Stimulated activated CD4-positive, alpha-beta T cell treated with anti-CD3 and anti-CD28 coated beads, Interleukin-1b, Interleukin-23, amount 100 ng/mL, for 4 hours (primary cell): Measurements from ENCODE around the gene PWWP2B.

Experiments
- DNase-seq, 2 donors: peaks; one replicate each; pipeline ENCODE4 v3.0.0-alpha.2; 2020; ENCODE audit warnings: low read depth in 2 of 2

Gene PWWP2B

DNA sequence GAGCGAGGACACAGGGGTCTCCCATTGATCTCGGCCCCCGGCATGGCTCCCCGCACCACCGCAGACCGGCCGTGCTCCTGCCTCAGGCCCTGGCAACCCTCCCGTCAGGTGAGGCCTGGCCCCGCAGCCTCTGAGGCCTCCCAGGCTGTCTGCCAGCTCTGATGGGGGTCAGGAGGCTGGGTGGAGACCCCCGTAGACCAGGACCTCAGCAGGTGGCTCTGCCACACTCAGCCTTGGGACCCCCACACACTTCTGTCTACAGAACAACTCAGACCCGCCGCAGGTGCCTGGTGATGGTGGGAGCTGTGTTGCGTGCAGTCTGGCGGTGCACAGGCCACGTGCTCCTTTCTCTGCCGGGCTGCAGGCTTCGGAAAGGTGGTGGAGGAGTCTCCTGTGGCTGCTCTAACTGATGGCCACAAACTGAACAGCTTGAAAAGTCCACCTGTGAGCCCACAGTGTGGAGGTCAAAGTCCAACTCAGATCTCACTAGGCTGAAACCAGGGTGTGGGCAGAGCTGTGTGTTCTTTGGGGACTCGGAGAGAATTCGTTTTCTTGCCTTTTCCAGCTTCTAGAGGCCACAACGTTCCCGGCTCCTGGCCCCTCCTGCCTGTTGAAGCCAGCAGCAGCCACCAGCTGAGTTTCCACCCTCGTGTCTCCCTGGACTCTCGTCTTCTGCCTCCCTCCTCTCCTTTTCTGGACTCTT lies 62.5 kb downstream of the PWWP2B start:
- no peak for DNase-seq

DNA sequence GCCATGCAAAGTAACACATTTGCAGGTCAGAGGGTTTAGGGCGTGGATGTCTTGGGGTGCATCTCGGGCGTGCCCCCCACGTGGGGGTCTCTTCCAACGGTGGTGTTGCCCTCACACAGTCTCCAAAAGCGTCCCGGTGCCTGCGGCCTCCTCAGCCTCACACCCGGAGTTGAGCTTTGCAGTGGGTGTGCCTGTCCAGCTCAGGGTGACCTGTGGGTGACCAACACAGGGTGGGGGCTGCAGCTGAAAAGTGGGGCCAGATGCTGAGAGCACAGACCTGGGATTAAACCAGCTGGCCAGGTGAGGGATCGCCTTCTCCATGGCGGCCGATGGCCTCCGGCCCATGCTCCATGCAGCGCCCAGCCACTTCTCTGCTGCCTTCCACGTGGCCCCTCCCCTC lies 63.1 kb downstream of the PWWP2B start:
- no peak for DNase-seq

DNA sequence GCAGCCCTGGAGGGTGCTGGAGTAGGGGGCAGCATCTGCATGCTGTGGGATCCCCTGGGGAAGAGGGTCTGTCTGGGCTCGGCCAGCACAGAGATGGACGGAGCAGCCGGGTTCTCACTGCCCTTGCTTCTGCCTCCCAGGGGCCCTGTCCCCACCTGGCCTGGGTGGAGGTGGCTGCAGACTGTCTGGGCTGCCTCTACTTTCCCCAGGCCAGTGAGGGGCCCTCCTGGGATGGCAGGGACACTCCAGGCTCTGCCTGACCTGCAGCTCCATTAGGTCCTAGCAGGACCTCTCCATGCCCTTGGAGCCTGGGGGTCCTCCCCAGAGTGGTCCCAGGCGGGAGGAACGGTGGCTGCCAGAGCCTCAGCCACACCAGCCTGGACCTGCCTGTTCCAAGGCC lies 63.7 kb downstream of the PWWP2B start:
- DNase-seq, result no peak

DNA sequence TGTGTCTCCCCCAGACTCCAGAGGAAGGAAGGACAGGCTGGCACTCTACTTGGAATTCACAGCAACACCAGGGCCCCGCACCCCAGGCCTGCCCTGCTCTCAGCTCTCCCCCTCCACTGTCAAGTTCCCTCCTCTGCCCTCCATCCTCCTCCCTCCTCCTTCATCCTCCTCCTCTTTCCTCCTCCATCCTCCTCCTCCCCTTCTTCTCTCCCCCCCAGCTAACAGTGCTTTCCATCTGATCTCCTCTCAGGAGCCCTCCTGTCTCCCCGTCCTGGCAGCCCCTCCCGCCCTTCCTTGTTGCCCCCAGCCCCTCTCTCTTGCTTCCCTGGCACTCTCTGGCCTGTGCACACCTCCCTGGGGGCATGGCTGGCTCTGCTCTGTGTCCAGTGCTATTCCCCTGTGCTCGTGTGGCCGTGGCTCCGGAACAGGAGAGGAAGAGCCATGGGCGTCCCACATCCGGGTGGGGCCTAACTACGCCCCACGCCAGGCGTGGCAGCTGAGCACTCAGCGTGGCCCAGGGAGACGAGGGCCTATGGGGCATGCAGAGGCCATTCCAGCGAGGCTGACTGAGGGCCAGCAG lies 64.2 kb downstream of the PWWP2B start:
- no peak for DNase-seq

DNA sequence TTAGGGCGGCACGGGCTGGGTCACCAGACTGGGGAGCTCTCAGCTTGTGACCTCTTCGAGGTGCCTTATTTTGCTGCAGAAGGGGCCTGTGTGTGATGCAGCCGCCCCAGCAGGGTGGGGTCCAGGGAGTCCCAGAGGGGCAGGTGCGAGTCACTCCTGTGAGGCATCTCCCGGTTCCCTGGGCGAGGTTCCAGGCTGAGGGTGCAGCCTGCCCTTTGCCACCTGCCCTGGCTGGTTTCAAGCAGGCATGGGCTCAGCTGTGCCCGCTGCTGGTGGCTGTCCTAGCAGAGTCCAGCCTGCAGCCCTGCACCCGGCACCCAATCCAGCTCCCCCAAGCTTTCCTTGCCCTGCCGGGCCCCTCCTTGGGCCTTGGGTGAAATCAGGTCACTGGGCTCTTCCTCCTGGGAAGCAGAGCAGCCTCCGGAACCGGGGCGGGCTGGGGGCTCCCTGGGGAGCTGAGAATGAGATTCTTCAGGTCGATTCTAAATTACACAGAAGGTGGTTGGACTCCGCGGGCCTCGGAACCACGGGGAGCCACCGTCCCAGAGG lies 64.8 kb downstream of the PWWP2B start:
- DNase-seq, result no peak

DNA sequence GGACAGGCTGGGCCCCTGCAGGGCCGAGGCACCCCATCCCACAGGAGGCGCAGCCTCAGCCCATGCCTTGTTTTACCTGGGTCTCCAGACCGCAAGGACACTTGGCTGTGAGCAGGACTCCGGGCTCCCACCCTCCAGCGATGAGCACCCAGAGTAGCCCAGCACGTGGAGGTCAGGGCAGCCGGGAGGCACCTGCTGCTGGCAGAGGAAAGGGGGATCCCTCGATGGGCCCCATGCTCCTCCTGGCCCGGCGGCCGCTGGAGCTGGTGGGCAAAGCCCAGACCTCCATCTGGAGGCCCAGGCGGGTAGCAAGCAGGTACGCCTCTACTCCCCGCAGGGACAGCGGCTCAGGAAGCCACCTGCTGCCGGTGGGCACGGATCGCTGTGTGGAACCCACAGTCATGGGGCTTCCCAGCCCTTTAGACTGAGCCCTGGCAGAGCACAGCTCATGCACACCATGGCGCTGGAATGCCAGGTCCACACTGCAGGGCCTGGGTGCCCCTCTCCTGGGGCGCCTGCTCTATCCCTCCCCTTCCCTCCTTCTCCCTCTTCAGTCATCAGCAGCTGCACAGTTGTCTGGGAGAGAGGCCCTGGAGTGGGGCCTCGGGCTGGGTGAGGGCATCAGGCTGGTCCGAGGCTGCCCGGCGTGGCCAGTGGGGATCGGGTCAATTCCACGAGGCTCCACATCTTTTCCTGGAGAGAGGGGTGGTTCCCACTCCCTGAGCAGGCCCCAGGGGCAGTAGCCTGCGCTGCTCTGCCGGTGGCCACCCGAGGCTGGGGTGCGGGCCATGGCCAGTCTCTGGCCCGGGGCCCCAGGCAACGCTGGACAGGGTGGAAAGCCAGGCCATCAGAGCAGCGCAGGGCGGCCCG lies 65.7 kb downstream of the PWWP2B start:
- no peak for DNase-seq

DNA sequence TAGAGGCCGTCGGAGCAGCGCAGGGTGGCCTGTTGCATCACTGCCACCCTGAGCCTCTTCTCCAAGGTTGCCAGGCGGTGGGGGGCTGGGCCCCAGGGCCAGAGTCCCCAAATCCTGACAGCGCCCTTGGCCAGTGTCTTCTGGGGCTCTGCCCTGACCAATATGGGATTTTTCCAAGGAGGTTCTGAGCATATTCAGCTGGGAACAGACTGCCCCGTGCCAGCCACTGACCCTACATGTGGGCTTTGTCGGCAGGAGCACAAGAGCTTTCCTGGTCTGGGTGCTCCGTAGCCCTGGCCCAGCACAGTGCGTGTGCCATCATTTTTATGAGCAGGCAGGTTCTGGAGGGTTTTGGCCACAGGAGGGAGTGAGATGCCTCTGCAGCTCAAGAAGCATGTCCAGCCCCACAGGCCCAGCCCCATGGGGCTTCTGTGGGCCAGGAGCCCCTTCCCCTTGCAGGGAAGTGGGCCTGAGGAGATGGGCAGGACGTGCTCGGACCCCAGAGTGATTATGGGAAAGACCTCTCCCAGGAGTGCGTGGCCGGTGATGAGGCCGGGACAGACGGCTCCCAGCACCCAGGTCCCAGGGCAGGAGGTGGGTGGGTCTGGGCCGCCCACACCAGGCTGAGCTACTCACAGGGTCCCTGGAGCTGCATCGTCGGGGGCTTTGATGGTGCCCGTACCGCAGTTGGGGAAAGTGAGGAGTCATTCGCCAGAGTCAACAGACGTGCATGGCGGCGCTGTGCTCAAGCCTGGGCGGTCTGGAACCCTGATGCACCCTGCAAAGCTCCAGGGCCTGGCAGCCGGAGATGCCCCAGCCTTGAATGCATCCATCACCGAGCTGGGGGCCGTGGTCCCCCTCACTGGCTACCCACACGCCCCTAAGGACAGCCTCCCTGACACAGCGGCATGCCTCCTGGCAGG lies 66.6 kb downstream of the PWWP2B start:
- DNase-seq, result no peak

DNA sequence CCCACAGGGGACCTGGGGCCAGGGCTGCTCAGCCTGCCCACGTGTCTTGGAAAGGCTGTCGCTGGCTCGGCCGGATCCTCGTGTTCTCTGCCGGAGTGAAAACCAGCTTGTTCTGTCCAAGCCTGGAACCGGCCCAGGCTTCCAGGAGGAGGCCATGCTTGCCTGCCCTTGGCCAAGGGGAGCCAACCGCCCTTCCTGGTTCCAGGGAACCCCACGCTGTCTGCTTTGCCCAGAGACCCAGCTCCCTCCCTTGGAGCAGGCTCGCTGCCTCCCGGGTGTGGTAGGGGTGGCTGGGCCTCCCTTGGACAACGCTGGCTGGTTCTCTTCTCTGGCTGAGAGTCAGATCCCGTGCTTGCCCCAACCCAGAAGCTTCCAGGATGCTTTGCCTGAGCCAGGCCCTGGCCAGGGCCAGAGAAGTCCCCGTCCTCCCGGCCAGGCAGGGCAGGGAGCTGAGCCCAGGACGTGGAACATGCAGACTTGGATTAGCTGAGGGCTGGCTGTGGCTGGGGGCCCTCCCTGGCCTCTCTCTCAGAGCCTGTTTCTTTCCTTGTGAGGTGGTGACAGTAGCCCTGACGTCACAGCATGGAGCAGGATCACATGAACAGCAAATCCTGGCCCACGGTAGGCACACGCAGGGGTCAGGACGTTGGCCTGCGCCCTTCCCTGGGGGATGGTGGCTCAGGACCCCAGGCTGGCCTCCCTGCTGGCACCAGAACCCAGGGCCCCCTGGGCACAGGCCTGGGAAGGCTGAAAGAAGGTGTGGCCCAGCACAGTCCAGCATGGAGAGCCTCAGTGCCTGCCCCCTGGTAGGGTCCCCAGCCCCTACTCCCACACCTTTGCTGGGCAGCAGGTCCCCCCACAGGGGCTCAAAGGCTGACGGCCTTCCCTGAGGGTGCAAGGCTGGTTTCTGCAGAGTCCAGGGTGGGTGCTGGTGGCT lies 67.5 kb downstream of the PWWP2B start:
- DNase-seq, result no peak

DNA sequence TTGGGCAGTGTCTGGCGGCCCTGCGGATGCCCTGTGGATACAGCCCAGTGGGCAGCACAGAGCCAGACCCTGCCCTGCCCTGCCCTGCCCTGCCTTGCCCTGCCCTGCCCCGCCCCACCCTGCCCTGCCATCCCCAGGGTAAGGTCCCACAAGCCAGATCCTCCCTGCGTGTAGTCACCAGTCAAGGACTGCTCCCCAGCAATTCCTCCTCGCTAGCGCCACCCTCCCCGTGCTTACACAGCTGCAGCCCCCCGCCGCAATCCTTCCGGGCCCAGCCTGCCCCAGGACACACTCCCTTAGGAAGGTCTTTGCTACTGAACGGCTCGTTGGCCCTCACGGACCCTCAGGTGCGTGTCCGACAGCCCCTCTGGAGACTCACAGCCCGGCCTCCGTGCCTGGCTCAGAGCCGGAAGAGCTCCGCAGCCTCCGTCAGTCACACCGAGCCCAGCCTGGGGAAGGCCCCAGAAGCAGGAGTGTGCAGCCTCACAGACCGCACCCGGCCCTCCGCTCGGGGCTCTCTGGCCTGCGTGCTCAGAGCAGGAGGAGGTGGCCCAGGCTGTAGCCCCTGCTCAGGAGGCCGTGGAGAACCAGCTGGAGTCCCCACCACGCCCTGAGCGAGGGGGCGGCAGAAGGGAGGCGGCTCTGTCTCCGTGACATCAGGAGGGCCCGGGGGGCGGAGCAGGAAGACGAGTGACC lies 68.3 kb downstream of the PWWP2B start:
- no peak for DNase-seq

DNA sequence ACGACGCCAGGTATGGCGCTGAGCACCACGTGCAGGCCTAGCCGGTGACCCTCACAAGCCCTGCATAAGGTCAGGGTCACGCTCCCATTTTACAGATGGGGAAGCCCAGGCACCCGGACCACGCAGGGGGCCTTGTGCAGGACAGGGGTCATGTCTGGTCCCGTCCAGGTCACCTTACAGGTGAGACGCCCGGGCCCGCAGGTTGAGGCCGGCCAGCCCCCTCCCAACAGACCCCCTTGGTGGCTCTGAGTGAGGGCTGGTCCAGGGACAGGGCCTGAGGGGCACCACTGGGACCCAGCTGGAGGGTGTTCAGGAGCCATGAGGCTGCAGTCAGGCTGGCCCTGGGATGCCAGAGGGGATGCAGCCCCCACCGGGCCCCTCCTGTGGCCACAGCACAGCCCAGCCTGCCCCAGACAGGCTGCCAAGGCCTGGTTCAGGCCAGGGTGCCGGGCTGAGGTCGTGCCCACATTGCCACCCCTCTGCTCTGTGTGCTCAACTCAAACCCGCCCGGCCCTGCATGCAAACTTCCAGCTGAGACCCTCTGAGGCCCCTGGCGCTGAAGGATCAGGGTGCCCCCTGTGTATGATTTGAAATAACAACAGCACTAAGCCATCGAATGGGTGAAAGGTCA lies 69.0 kb downstream of the PWWP2B start:
- no peak for DNase-seq

DNA sequence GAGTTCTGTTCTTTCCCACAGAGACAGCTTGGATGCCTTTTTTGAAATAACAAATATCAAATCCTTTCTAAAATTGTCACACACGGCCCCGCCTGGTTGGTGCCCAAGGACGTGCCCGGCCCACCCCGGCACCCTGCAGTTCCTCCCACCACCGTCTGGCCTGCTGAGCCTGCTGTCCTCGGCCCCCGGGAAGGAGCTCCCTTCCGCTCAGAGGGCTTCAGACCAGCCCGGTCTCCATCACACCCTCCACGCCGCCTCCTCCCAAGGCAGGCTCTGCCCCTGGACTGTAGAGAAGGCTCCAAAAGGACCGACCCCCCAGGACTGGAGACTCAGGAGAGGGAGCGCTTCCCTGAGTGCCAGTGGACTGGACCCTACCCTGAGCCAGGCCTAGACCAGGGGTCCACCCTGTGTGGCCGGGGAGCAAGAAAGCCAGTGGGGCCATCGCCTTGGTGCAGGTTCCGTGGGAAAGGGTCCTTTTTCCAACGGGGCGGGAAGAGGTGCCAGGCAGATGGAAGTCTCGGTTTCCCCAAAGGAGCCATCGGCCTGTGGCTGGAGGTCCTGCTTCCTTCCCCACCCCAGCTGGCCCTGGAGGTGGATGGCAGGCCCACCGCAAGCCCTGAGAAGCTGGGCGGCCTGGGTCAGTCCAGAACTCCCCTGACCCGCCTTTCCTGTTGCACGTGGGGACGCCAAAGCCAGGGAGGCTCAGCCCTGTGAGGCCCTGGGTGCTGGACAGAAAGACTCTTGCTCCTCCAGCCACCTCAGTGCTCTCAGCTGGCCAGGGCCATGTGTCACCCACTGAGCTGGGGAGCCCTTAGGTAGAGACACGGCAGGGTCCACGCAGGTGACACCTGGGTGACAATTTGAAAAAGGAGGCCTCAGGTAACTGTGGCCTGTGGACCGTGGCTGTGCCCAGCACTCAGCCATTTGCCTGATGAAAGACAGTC lies 69.8 kb downstream of the PWWP2B start:
- no peak for DNase-seq
